Measurements from ENCODE around the gene ACBD4. TPM values are rescaled to one million over a fixed set of nuclear protein-coding genes. Genes with fewer than 3 reads are reported as not detected.

The ACBD4 gene
- total and polyA plus RNA-seq, 2 of the 13 experiments (the other 11 are each of a cell fraction or from before 2014, with no cell fraction given), result 16.1 to 26.9 TPM

- TF ChIP-seq TFDP2 (CRISPR knock-in tag; IDR thresholded peaks at IDR 0.05), result peak; percentile 63; the same call in 1 of the 2 replicates
- peak; percentile 62; the same call in 1 of the 2 replicates for TF ChIP-seq MLX (CRISPR knock-in tag; IDR thresholded peaks at IDR 0.05)
- TF ChIP-seq ERF (CRISPR knock-in tag; IDR thresholded peaks at IDR 0.05), result peak; percentile 90
- TF ChIP-seq RFXAP (CRISPR knock-in tag; IDR thresholded peaks at IDR 0.05; ENCODE audit: borderline replicate concordance), result peak; percentile 59
- TF ChIP-seq MTERF4 (CRISPR knock-in tag; IDR thresholded peaks at IDR 0.05), result peak; percentile 65; the same call in 1 of the 2 replicates
- TF ChIP-seq ZFP90 (CRISPR knock-in tag; IDR thresholded peaks at IDR 0.05; ENCODE audit: borderline replicate concordance), result peak; percentile 77; the same call in 1 of the 2 replicates
- TF ChIP-seq NR2F6 (IDR thresholded peaks at IDR 0.05), result no peak; the same call in 1 of the 2 replicates
- TF ChIP-seq NR2F6 (CRISPR knock-in tag; IDR thresholded peaks at IDR 0.05), result peak; percentile 64
- peak; percentile 68 for TF ChIP-seq ELF3 (CRISPR knock-in tag; IDR thresholded peaks at IDR 0.05)
- TF ChIP-seq GMEB1 (CRISPR knock-in tag; IDR thresholded peaks at IDR 0.05; ENCODE audit: borderline replicate concordance), result peak; percentile 47; the same call in 1 of the 2 replicates
- TF ChIP-seq KLF6 (CRISPR knock-in tag; IDR thresholded peaks at IDR 0.05), result 0 out of 2 replicates have a peak, but pooled peaks have one; percentile 54
- TF ChIP-seq CTCF (CRISPR knock-in tag; IDR thresholded peaks at IDR 0.05), result peak; percentile 27
- no peak for TF ChIP-seq ZNF432 (CRISPR knock-in tag; IDR thresholded peaks at IDR 0.05; ENCODE audit: borderline replicate concordance)
- peak; percentile 95 for TF ChIP-seq ZNF687 (CRISPR knock-in tag; IDR thresholded peaks at IDR 0.05)
Measured at GRCh38 chr17:45171338-45172231, 36.1 kb downstream of the ACBD4 start (continued).
